PC-3 (cell line): ENCODE measurements around the gene DENND2D. TPM values are rescaled to one million over a fixed set of nuclear protein-coding genes. Genes with fewer than 3 reads are reported as not detected.

Source experiments
- ATAC-seq: fragments of 200-7000 bp; cut with Tn5 transposase; 2 replicates; pipeline ENCODE4 v1.9.1; 2020; ENCODE audit warnings: mild to moderate bottlenecking, moderate library complexity
- BruUV-seq: library from RNA; stranded (reverse); fragments of 400-500 nt; replicated peaks from 2 replicates; lab custom pipeline; 2021; lab: Mats Ljungman, UMichigan
- CTCF ChIA-PET: fragments of 300-600 bp; sonication (Branson Sonifier 250); formaldehyde crosslinking; loops from one replicate; lab custom pipeline; 2022; ENCODE audit warnings: antibody characterized with exemption; lab: Charles Lee
- POLR2A ChIA-PET: fragments of 300-600 bp; sonication (Branson Sonifier 250); formaldehyde crosslinking; loops from one replicate; lab custom pipeline; 2022; ENCODE audit warnings: antibody characterized with exemption; ENCODE audit not compliant: unreplicated experiment; lab: Charles Lee
- DNase-seq: peaks from one replicate; pipeline ENCODE4 v3.0.0-alpha.2; 2015
- H2AFZ ChIP-seq: fragments of 300-600 bp; sonication (generic); 2 replicates; pipeline ENCODE4 v1.6.0; 2016; ENCODE audit warnings: antibody characterized with exemption, low read length
- H3F3A ChIP-seq: fragments of 300-600 bp; sonication (generic); one replicate; pipeline ENCODE4 v1.6.0; 2017; ENCODE audit warnings: antibody characterized with exemption, low read length, control low read depth, mild to moderate bottlenecking; ENCODE audit not compliant: unreplicated experiment
- H3K27ac ChIP-seq: fragments of 300-600 bp; sonication (generic); 2 replicates; pipeline ENCODE4 v1.5.1; 2016; ENCODE audit warnings: mild to moderate bottlenecking, low read length
- H3K27me3 ChIP-seq: fragments of 300-600 bp; sonication (generic); 2 replicates; pipeline ENCODE4 v1.6.1; 2016; ENCODE audit warnings: low read length, mixed read lengths
- H3K36me3 ChIP-seq: fragments of 300-600 bp; sonication (generic); 2 replicates; pipeline ENCODE4 v1.6.1; 2016; ENCODE audit warnings: low read depth, mixed run types, low read length, mixed read lengths
- H3K4me1 ChIP-seq: fragments of 300-600 bp; sonication (generic); 2 replicates; pipeline ENCODE4 v1.5.1; 2016; ENCODE audit warnings: low read length; ENCODE audit not compliant: insufficient read depth
- H3K4me2 ChIP-seq: fragments of 300-600 bp; sonication (generic); 2 replicates; pipeline ENCODE4 v1.6.0; 2016; ENCODE audit warnings: low read length
- H3K4me3 ChIP-seq: fragments of 300-600 bp; sonication (generic); 2 replicates; pipeline ENCODE4 v1.5.1; 2016; ENCODE audit warnings: mild to moderate bottlenecking, low read length, mixed read lengths
- H3K79me2 ChIP-seq: fragments of 300-600 bp; sonication (generic); 2 replicates; pipeline ENCODE4 v1.6.1; 2017; ENCODE audit warnings: low read length, mixed read lengths
- H3K9ac ChIP-seq: fragments of 300-600 bp; sonication (generic); 2 replicates; pipeline ENCODE4 v1.6.0; 2016; ENCODE audit warnings: mild to moderate bottlenecking, low read length
- H3K9me2 ChIP-seq: fragments of 300-600 bp; sonication (generic); replicated peaks from 2 replicates; pipeline ENCODE4 v1.6.1; 2016; ENCODE audit warnings: mixed run types, low read length, mixed read lengths
- H3K9me3 ChIP-seq: fragments of 300-600 bp; sonication (generic); 2 replicates; pipeline ENCODE4 v1.6.1; 2016; ENCODE audit warnings: low read length, mixed read lengths
- H4K20me1 ChIP-seq: fragments of 300-600 bp; sonication (generic); 2 replicates; pipeline ENCODE4 v1.6.1; 2016; ENCODE audit warnings: low read length, mixed read lengths
- EZH2 ChIP-seq: fragments of 300-600 bp; sonication (generic); IDR thresholded peaks from one replicate; pipeline ENCODE4 v1.6.1; 2017; ENCODE audit warnings: antibody characterized with exemption, mild to moderate bottlenecking, low read length; ENCODE audit not compliant: unreplicated experiment
- EZH2phosphoT487 ChIP-seq: fragments of 300-600 bp; sonication (generic); IDR thresholded peaks from 2 replicates; pipeline ENCODE4 v1.6.1; 2018; ENCODE audit warnings: mild to moderate bottlenecking, antibody characterized with exemption, low read length, borderline replicate concordance
- intact Hi-C: fragments of 100-400 bp; cut with micrococcal nuclease; formaldehyde crosslinking; loops from 2 replicates; pipeline ENCODE4 v1.9.0; 2023
- total RNA-seq: library from RNA; depleted of rRNA; stranded (reverse); fragments of >200 nt; gene quantifications from 2 replicates; pipeline ENCODE4 v1.2.3, GENCODE V29; 2014
- TF ChIP-seq, protein P1 (sequence below): fragments of 300-600 bp; sonication (generic); conservative IDR thresholded peaks from 2 replicates; pipeline ENCODE4 v1.5.1; 2017; ENCODE audit warnings: antibody characterized with exemption, low read depth, mild to moderate bottlenecking, low read length

The DENND2D gene
- total RNA-seq, 1 experiment from 2014 or later = 4.0 TPM

- peaks cover 17% of the 10 kb centered on the region; the same call in 1 of the 2 replicates for H3K36me3 ChIP-seq
- POLR2A ChIA-PET = no interaction called here
- H3K9ac ChIP-seq = no peak overlapping the region
- no peaks in the 10 kb centered on the region for H3F3A ChIP-seq
- no peaks in the 10 kb centered on the region for H3K79me2 ChIP-seq
- DNase-seq = no peak
- ATAC-seq = no peak
- no peaks in the 10 kb centered on the region for H3K9me3 ChIP-seq
- H3K9me2 ChIP-seq = no peaks in the 10 kb centered on the region
- H3K4me1 ChIP-seq = no peaks in the 10 kb centered on the region
- BruUV-seq = no TSS peak
- intact Hi-C loops = no loop called here
- no peak overlapping the region for H2AFZ ChIP-seq
- CTCF ChIA-PET = no interaction called here
- no peaks in the 10 kb centered on the region for H3K27me3 ChIP-seq
- H3K27ac ChIP-seq = no peak overlapping the region
- no peaks in the 10 kb centered on the region for H4K20me1 ChIP-seq
- TF ChIP-seq, protein P1, sequence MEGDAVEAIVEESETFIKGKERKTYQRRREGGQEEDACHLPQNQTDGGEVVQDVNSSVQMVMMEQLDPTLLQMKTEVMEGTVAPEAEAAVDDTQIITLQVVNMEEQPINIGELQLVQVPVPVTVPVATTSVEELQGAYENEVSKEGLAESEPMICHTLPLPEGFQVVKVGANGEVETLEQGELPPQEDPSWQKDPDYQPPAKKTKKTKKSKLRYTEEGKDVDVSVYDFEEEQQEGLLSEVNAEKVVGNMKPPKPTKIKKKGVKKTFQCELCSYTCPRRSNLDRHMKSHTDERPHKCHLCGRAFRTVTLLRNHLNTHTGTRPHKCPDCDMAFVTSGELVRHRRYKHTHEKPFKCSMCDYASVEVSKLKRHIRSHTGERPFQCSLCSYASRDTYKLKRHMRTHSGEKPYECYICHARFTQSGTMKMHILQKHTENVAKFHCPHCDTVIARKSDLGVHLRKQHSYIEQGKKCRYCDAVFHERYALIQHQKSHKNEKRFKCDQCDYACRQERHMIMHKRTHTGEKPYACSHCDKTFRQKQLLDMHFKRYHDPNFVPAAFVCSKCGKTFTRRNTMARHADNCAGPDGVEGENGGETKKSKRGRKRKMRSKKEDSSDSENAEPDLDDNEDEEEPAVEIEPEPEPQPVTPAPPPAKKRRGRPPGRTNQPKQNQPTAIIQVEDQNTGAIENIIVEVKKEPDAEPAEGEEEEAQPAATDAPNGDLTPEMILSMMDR = no peak
- TF ChIP-seq EZH2phosphoT487 = no peak
- TF ChIP-seq EZH2 = no peak
- H3K4me3 ChIP-seq = no peak overlapping the region
- H3K4me2 ChIP-seq = no peak overlapping the region
These were observed 25.1 kb downstream of the DENND2D start for GRCh38 chr1:111175349-111175748.

DNA sequence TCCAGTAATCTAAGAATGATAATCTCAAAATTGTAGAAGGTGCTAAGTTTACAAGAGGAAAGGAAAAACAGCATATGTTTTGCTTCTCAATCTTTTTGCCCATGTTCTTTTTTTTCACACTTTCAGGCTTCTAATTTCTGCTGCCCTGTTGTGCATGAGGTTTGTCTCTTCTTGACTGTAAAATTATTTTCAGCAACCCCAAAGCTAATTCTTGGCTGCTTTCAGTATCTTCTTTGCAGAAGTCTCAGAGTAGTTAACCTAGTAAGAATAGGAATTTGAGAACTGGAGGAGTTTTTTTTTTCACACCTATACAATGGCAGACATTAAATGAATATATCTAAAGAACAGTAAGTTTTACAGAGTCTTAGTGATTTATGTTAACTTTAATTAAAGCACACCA lies 26.4 kb downstream of the DENND2D start:
- Histone ChIP-seq H3K27ac (no peak overlapping the region), H2AFZ (no peak overlapping the region), H3K4me1 (no peaks in the 10 kb centered on the region), H3K27me3 (no peaks in the 10 kb centered on the region), H3K4me2 (no peak overlapping the region), H3K9ac (no peak overlapping the region), H3K4me3 (no peak overlapping the region), H3K79me2 (no peaks in the 10 kb centered on the region), H3K9me3 (no peaks in the 10 kb centered on the region), H4K20me1 (no peaks in the 10 kb centered on the region), H3K36me3 (peaks cover 17% of the 10 kb centered on the region; the same call in 1 of the 2 replicates), H3F3A (no peaks in the 10 kb centered on the region), H3K9me2 (no peaks in the 10 kb centered on the region)
- intact Hi-C loops = no loop called here
- BruUV-seq = no TSS peak
- ATAC-seq (no peak), DNase-seq (no peak)
- no peak for TF ChIP-seq EZH2phosphoT487
- TF ChIP-seq, protein P1 = no peak
- TF ChIP-seq EZH2 = no peak
- ChIA-PET POLR2A (no interaction called here), CTCF (no interaction called here)

- no peaks in the 10 kb centered on the region for H3F3A ChIP-seq
- no peak overlapping the region for H3K27ac ChIP-seq
- no peaks in the 10 kb centered on the region for H3K79me2 ChIP-seq
These were observed 28.0 kb downstream of the DENND2D start for GRCh38 chr1:111172463-111172862.

More at GRCh38 chr1:111172463-111172862, 28.0 kb downstream of the DENND2D start:
- intact Hi-C loops = no loop called here
- POLR2A ChIA-PET = no interaction called here
- Histone ChIP-seq H4K20me1 (no peaks in the 10 kb centered on the region), H3K9ac (no peak overlapping the region), H3K9me3 (no peaks in the 10 kb centered on the region), H2AFZ (no peak overlapping the region), H3K4me2 (no peak overlapping the region), H3K4me3 (no peak overlapping the region), H3K4me1 (no peaks in the 10 kb centered on the region), H3K27me3 (no peaks in the 10 kb centered on the region), H3K36me3 (peaks cover 21% of the 10 kb centered on the region; the same call in 1 of the 2 replicates), H3K9me2 (no peaks in the 10 kb centered on the region)
- CTCF ChIA-PET = no interaction called here
- no peak for DNase-seq
- TF ChIP-seq, protein P1 = no peak
- TF ChIP-seq EZH2phosphoT487 (no peak), EZH2 (no peak)
- ATAC-seq = no peak
- BruUV-seq = no TSS peak
